Measurements from ENCODE around the gene MORN3.
A peak's percentile ranks its signal among the peaks of the same experiment; 100 is the strongest.
"Not testable (repeated sequence)": the region's sequence is repeated elsewhere in the genome, so short reads cannot be mapped to it uniquely, and the experiment has no call there.

Gene MORN3

DNA sequence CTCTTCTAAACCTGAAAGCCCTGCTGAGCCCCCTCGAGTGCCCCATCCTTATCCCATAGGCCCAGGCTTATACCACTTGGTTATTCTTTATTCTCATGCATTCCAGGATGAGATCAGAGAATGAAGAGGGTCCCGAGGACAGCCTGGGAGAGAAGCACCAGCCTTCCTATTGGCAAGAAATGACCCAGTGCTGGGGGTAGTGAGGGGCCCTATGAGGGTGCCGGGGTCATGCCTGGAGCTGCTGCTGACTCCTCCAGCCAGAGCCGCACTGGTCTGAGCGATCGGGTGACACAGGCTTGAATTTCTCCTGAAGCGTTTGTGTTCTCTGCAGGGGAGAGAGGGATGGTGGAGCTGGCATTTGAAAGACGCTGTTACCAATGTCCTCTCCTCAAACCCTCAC lies 18.1 kb downstream of the MORN3 start:
- Histone ChIP-seq H3K27ac (peak overlapping the region in 3 of 21 experiments; percentile 22 to 43 (median 29)), H3K4me3 (no peak overlapping the region)

- Histone ChIP-seq H3K4me3 (no peak overlapping the region), H3K27ac (peak overlapping the region in 6 of 21 experiments; percentile 28 to 73 (median 55))
These were observed 19.6 kb downstream of the MORN3 start for GRCh38 chr12:121649819-121650353.

DNA sequence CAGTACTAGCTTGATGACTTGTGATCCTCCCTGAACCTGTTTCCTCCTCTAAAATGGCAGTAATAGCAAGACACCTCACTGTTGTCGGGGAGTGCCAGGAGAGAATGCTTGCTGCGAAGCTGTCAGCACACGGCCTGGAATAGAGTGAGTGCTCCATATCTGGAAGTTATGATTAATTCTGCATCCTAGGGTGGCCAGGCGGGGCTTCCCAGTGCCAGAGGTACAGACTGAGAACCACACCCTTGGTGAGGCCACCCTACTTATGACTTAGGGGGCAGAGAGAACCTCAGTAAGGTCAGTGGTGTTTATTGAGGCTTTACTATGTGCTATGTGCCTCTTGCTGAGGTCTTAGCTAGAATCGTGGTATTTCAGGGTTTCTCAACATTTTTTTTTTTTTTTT lies 20.1 kb downstream of the MORN3 start:
- H3K27ac ChIP-seq = peak overlapping the region in 12 of 21 experiments; percentile 1 to 73 (median 46)
- H3K4me3 ChIP-seq = no peak overlapping the region

DNA sequence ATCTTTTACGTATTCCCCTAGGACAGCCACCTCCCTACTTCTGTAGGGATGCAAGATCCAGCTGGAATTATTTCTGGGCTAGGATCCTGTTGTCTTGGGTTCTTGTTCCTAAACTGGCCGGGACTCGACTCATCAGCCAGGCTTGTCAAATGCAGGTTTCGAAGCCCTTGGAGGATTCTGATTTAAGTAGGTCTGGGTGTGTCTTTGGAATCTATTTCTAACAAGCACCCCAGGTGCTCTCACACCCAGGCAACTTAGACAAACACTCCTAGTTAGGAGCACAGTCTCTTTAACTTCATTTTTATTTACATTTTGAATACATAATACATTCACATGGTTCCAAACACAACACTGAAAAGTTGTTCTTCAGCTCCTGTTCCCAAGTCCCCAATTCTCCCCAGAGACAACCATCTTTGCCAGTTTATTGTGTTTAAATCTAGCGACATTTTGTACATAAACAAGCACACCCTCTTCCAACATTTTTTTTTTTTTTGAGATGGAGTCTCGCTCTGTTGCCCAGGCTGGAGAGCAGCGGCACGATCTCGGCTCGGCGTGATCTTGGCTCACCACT lies 20.9 kb downstream of the MORN3 start:
- Histone ChIP-seq H3K27ac (peak overlapping the region in 14 of 21 experiments; percentile 17 to 73 (median 49)), H3K4me3 (no peak overlapping the region)

GRCh38 chr12:121641343-121641630 lies 28.2 kb downstream of the MORN3 start:
- Histone ChIP-seq H3K27ac (no peak overlapping the region), H3K4me3 (no peak overlapping the region)

DNA sequence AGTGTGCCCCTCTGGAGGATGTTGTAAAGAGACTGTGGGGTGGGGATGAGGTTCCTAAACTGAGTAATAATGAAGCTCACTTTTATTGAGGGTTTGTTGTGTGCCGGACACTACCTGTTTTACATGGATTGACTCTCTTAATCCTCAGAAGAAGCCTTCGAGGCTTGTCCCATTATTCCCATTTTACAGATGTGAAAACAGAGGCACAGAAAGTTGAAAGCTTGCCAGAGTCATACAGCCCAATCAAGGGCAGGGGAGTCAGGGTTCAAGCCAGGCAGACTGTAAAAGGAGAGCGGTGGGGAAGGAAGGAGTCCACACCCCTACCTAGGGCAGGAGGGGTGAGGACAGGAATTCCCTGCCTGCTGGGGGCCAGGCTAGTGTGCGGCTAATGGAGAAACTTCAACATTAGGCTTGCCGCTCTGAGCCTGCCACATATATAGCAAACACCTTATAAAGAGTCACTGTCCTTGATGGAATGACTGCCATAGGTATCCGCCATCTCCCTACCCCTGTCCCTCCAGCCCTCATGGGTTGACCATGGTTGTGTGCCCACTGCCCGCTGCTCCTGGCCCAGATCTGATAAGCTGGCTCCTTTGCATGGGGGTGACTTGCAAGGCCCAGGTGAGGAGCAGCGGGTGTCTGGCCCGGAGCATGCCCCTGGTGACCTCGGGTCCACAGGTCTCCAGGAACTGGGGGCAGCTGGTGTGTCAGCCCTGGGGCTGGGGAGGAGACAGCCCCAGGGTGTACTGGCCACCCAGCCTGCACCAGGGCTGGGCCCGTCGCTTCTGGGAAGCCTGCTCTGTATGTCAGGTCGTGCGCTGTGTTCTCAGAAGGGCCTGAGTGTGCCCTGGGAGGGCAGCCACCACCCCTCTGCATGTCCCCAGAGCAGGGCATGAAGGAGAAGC lies 30.9 kb downstream of the MORN3 start:
- Histone ChIP-seq H3K27ac (peak overlapping the region in 8 of 21 experiments; percentile 38 to 89 (median 75)), H3K4me3 (no peak overlapping the region)

GRCh38 chr12:121637231-121637914 lies 32.1 kb downstream of the MORN3 start:
- Histone ChIP-seq H3K4me3 (no peak overlapping the region), H3K27ac (peak overlapping the region in 19 of 21 experiments; percentile 3 to 89 (median 67))

- no peak overlapping the region for H3K4me3 ChIP-seq
- peak overlapping the region in 14 of 21 experiments; percentile 7 to 84 (median 62) for H3K27ac ChIP-seq
These were observed 34.6 kb downstream of the MORN3 start for GRCh38 chr12:121634836-121635235.

DNA sequence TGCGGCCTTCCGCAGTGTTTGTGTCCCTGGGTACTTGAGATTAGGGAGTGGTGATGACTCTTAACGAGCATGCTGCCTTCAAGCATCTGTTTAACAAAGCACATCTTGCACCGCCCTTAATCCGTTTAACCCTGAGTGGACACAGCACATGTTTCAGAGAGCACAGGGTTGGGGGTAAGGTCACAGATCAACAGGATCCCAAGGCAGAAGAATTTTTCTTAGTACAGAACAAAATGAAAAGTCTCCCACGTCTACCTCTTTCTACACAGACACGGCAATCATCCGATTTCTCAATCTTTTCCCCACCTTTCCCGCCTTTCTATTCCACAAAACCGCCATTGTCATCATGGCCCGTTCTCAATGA lies 35.6 kb downstream of the MORN3 start:
- H3K4me3 ChIP-seq = not testable (repeated sequence)
- peak overlapping the region in 1 of 21 experiments; percentile 84 for H3K27ac ChIP-seq

DNA sequence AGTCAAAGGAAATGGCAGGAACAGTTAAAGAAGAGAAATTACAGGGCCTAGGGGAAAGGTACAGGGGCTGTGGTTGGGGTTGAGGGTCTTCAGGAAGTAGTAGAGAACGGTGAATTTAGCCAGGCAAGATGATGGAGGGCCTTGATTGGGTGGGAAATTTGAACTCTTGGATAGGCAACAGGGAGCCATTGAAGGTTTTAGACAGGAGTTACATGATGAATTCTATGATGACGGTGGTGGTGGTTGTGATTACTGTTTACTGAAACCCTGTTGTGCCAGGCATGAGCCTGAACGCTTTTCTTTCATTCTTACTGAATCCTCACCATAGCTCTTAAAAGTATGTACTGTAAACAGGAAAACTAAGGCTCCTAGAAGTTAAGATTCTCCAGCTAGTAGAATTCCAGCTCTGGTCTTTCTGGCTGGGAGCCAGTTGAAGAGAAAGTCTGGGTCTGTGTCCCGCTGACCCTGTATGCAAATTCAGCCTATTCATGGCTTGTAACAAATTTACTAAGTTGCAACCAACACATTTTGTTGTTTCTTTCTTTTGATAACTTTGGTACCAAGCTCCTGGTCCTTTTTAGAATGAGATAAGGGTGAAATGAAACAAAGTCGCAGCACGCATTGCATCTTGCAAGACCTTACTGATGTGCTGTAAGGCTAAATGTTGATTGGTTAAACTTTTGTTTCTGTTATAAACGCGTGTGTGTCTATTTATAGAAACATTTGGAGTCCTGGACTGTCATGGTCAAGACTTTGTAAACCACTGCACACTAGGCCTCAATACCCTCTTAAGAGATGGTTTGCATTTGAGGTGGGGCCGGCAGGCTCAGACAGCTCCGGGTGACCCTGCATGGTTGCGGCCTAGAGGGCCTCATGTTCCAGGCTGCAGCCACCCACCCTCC lies 37.1 kb downstream of the MORN3 start:
- H3K4me3 ChIP-seq = no peak overlapping the region
- H3K27ac ChIP-seq = peak overlapping the region in 10 of 21 experiments; percentile 19 to 81 (median 60)

DNA sequence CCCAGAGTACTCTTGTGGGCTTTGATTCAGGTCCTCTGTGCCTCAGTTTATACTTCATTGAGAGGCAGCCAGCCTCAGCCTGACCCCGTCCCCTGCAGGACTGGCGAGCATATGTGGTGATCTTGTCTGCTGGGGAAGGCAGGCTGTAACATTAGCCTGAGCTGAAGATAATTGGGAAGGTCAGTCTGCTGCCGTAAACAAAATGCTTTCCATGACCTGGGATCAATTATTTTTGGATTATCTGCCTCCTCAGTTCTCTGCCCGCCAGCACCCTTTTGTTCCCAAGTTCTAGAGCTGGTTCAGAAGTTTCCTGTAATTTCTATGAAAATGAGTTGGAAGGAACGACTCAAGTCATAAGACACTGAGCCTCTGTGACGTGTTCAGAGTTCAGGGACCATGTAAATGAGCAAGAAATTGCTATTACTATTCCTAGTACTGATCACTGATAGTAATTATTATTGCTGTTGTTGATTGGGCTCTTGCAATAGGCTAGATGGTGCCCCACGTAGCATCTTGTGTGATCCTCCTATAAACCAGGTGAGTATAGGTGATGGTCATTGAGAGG lies 38.6 kb downstream of the MORN3 start:
- no peak overlapping the region for H3K4me3 ChIP-seq
- H3K27ac ChIP-seq = peak overlapping the region in 10 of 21 experiments; percentile 11 to 98 (median 62)

GRCh38 chr12:121628536-121628935 lies 40.9 kb downstream of the MORN3 start:
- Histone ChIP-seq H3K27ac (peak overlapping the region in 19 of 21 experiments; percentile 25 to 98 (median 93)), H3K4me3 (peak overlapping the region in 6 of 7 experiments; percentile 47 to 84 (median 76))

DNA sequence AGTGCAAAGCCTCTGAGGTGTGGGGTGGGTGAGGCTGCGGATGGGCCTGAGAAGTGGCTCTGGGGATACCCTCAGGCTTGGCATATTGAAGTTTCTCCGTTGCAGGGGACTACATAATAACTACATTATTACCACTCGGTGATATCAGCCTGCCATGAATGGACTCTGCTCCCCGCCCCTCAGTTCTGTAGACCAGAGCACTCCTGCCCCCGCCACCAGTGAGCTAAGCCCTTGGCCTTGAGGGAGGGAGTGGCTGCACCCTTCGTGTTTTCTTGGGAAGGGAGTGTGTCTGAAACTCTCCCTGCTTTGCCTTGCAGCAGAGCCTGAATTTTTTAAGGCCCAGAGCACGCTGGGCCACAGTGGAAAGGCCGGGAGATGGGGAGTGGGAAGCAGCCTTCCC lies 41.4 kb downstream of the MORN3 start:
- Histone ChIP-seq H3K27ac (peak overlapping the region in 20 of 21 experiments; percentile 86 to 98 (median 92)), H3K4me3 (peak overlapping the region; percentile 47 to 84 (median 76))

- peak overlapping the region; percentile 47 to 84 (median 76) for H3K4me3 ChIP-seq
- peak overlapping the region; percentile 86 to 98 (median 93) for H3K27ac ChIP-seq
These were observed 42.4 kb downstream of the MORN3 start for GRCh38 chr12:121626853-121627640.

- peak within 1 kb of the TSS; percentile 47 to 84 (median 76) for H3K4me3 ChIP-seq
These were observed 43.2 kb downstream of the MORN3 start, which contains the start of gene ORAI1 for GRCh38 chr12:121626087-121626852. ORAI1 (plus strand) TSS chr12:121626530.

GRCh38 chr12:121620333-121620891 lies 49.0 kb downstream of the MORN3 start:
- Histone ChIP-seq H3K4me3 (no peak overlapping the region), H3K27ac (peak overlapping the region in 1 of 21 experiments; percentile 10)

More at GRCh38 chr12:121626087-121626852, 43.2 kb downstream of the MORN3 start, which contains the start of gene ORAI1:
- peak within 1 kb of the TSS; percentile 86 to 98 (median 93) for H3K27ac ChIP-seq

Measured in skin epidermis (tissue), 12 donors.